ENCODE measurements around the gene POU2F1. TPM values are rescaled to one million over a fixed set of nuclear protein-coding genes. Genes with fewer than 3 reads are reported as not detected.

The POU2F1 gene
- total RNA-seq, 1 experiment from 2014 or later: 29.6 TPM

- no peaks in the 10 kb centered on the region for H3K27me3 ChIP-seq (replicated peaks; ENCODE audit: control insufficient read depth, insufficient read depth, low read length)
- Mint-ChIP-seq H3K36me3 (ENCODE audit: insufficient read depth, unreplicated experiment) (peaks cover 13% of the 10 kb centered on the region), H3K4me3 (ENCODE audit: unreplicated experiment) (no peak overlapping the region), H3K9me3 (ENCODE audit: unreplicated experiment) (no peaks in the 10 kb centered on the region), H3K4me1 (ENCODE audit: low read depth, unreplicated experiment) (no peaks in the 10 kb centered on the region), H3K27me3 (ENCODE audit: insufficient read depth, unreplicated experiment) (no peaks in the 10 kb centered on the region), H3K27ac (ENCODE audit: unreplicated experiment) (no peak overlapping the region)
- no peak for TF ChIP-seq CTCF (IDR thresholded peaks at IDR 0.05; ENCODE audit: insufficient read depth in 1 of 2, low read depth in 1 of 2, low read length in 1 of 2, severe bottlenecking in 1 of 2, unreplicated experiment in 1 of 2)
- POLR2A ChIA-PET: no interaction called here
- CTCF ChIA-PET: no interaction called here
- no peak overlapping the region for H3K4me3 ChIP-seq (ENCODE audit: low read depth, low read length)
- no TSS peak for BruUV-seq (replicated peaks)
- H3K4me1 ChIP-seq: no peaks in the 10 kb centered on the region
- H3K36me3 ChIP-seq (ENCODE audit: control insufficient read depth, insufficient read depth, low read length): no peaks in the 10 kb centered on the region
- H3K9me3 ChIP-seq: no peaks in the 10 kb centered on the region
- intact Hi-C loops (cut with micrococcal nuclease; ENCODE audit: unreplicated experiment): no loop called here
- DNase-seq: no peak
These were observed 197.7 kb downstream of the POU2F1 start for GRCh38 chr1:167418391-167418790.

GRCh38 chr1:167419245-167419644, 198.6 kb downstream of the POU2F1 start:
- no peak for TF ChIP-seq CTCF (IDR thresholded peaks at IDR 0.05; ENCODE audit: insufficient read depth in 1 of 2, low read depth in 1 of 2, low read length in 1 of 2, severe bottlenecking in 1 of 2, unreplicated experiment in 1 of 2)
- no TSS peak for BruUV-seq (replicated peaks)
- Mint-ChIP-seq H3K4me3 (ENCODE audit: unreplicated experiment) (no peak overlapping the region), H3K4me1 (ENCODE audit: low read depth, unreplicated experiment) (no peaks in the 10 kb centered on the region), H3K27me3 (ENCODE audit: insufficient read depth, unreplicated experiment) (no peaks in the 10 kb centered on the region), H3K36me3 (ENCODE audit: insufficient read depth, unreplicated experiment) (peaks cover 11% of the 10 kb centered on the region), H3K27ac (ENCODE audit: unreplicated experiment) (no peak overlapping the region), H3K9me3 (ENCODE audit: unreplicated experiment) (no peaks in the 10 kb centered on the region)
- no peaks in the 10 kb centered on the region for H3K4me1 ChIP-seq
- ChIA-PET POLR2A (no interaction called here), CTCF (no interaction called here)
- H3K27me3 ChIP-seq (replicated peaks; ENCODE audit: control insufficient read depth, insufficient read depth, low read length): no peaks in the 10 kb centered on the region
- DNase-seq: no peak
- H3K4me3 ChIP-seq (ENCODE audit: low read depth, low read length): no peak overlapping the region
- H3K9me3 ChIP-seq: no peaks in the 10 kb centered on the region
- H3K36me3 ChIP-seq (ENCODE audit: control insufficient read depth, insufficient read depth, low read length): no peaks in the 10 kb centered on the region
- intact Hi-C loops (cut with micrococcal nuclease; ENCODE audit: unreplicated experiment): no loop called here

- CTCF ChIA-PET: no interaction called here
- Histone ChIP-seq H3K36me3 (ENCODE audit: control insufficient read depth, insufficient read depth, low read length) (no peaks in the 10 kb centered on the region), H3K4me1 (no peaks in the 10 kb centered on the region), H3K4me3 (ENCODE audit: low read depth, low read length) (no peak overlapping the region), H3K9me3 (no peaks in the 10 kb centered on the region), H3K27me3 (replicated peaks; ENCODE audit: control insufficient read depth, insufficient read depth, low read length) (no peaks in the 10 kb centered on the region)
- no TSS peak for BruUV-seq (replicated peaks)
- intact Hi-C loops (cut with micrococcal nuclease; ENCODE audit: unreplicated experiment): no loop called here
- Mint-ChIP-seq H3K36me3 (ENCODE audit: insufficient read depth, unreplicated experiment) (peaks cover 14% of the 10 kb centered on the region), H3K4me3 (ENCODE audit: unreplicated experiment) (no peak overlapping the region), H3K27ac (ENCODE audit: unreplicated experiment) (no peak overlapping the region), H3K27me3 (ENCODE audit: insufficient read depth, unreplicated experiment) (no peaks in the 10 kb centered on the region), H3K4me1 (ENCODE audit: low read depth, unreplicated experiment) (no peaks in the 10 kb centered on the region), H3K9me3 (ENCODE audit: unreplicated experiment) (no peaks in the 10 kb centered on the region)
- TF ChIP-seq CTCF (IDR thresholded peaks at IDR 0.05; ENCODE audit: insufficient read depth in 1 of 2, low read depth in 1 of 2, low read length in 1 of 2, severe bottlenecking in 1 of 2, unreplicated experiment in 1 of 2): no peak
- POLR2A ChIA-PET: no interaction called here
- no peak for DNase-seq
These were observed 199.8 kb downstream of the POU2F1 start for GRCh38 chr1:167420510-167420909.

Measured in Caco-2 (cell line).